RWPE2 (cell line): ENCODE measurements around the gene SDHAF2.

Experiments used
- ATAC-seq: fragments of 200-7000 bp; cut with Tn5 transposase; 3 replicates; pipeline ENCODE4 v1.9.1; 2021; ENCODE audit warnings: low read depth
- DNase-seq: peaks from one replicate; pipeline ENCODE4 v3.0.0-alpha.2; 2020; ENCODE audit warnings: low spot score
- H3K27ac ChIP-seq: fragments of 450-650 bp; 2 replicates; pipeline ENCODE4 v1.5.1; 2017; ENCODE audit warnings: mild to moderate bottlenecking; ENCODE audit not compliant: poor library complexity, severe bottlenecking
- H3K27me3 ChIP-seq: fragments of 250-450 bp; sonication (Bioruptor Pico); 2 replicates; pipeline ENCODE4 v1.5.1; 2021; ENCODE audit warnings: mild to moderate bottlenecking, moderate library complexity; ENCODE audit not compliant: insufficient read depth, poor library complexity, severe bottlenecking
- H3K36me3 ChIP-seq: fragments of 250-450 bp; sonication (Bioruptor Pico); 2 replicates; pipeline ENCODE4 v1.5.1; 2020; ENCODE audit warnings: low read depth, mild to moderate bottlenecking, moderate library complexity
- H3K4me1 ChIP-seq: fragments of 250-450 bp; sonication (Bioruptor Pico); 2 replicates; pipeline ENCODE4 v1.5.1; 2021; ENCODE audit warnings: mild to moderate bottlenecking, moderate library complexity; ENCODE audit not compliant: insufficient read depth, poor library complexity, severe bottlenecking
- H3K4me3 ChIP-seq: fragments of 250-450 bp; sonication (Bioruptor Pico); 2 replicates; pipeline ENCODE4 v1.5.1; 2021; ENCODE audit warnings: mild to moderate bottlenecking, moderate library complexity; ENCODE audit not compliant: severe bottlenecking
- H3K9me3 ChIP-seq: fragments of 250-450 bp; sonication (Bioruptor Pico); 2 replicates; pipeline ENCODE4 v1.5.1; 2021; ENCODE audit warnings: mild to moderate bottlenecking, moderate library complexity; ENCODE audit not compliant: severe bottlenecking
- TF ChIP-seq, protein P1 (sequence below): fragments of 450-650 bp; IDR thresholded peaks from one replicate; pipeline ENCODE4 v1.5.1; 2017; ENCODE audit warnings: mild to moderate bottlenecking, moderate library complexity; ENCODE audit not compliant: poor library complexity, severe bottlenecking

The SDHAF2 gene

DNA sequence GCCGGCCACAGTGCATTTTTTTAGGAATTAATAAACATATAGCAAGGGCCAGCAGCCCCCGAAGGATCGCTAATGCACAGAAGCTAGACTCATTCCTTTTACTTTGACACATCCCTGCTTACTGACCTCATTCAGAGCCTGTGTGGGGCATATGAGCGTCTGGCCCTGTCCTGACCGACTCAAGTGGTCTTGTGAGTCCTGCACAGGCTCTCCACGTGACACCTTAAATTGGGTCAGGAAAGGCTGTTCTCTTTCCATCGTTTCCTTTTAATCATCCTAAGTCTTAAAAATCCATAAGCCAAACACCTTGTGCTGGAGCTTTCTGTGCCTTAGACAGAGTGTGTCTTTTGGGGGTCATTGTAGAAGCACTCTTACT is 18.6 kb downstream of the SDHAF2 start:
- no peaks in the 10 kb centered on the region for H3K27me3 ChIP-seq
- TF ChIP-seq, protein P1, sequence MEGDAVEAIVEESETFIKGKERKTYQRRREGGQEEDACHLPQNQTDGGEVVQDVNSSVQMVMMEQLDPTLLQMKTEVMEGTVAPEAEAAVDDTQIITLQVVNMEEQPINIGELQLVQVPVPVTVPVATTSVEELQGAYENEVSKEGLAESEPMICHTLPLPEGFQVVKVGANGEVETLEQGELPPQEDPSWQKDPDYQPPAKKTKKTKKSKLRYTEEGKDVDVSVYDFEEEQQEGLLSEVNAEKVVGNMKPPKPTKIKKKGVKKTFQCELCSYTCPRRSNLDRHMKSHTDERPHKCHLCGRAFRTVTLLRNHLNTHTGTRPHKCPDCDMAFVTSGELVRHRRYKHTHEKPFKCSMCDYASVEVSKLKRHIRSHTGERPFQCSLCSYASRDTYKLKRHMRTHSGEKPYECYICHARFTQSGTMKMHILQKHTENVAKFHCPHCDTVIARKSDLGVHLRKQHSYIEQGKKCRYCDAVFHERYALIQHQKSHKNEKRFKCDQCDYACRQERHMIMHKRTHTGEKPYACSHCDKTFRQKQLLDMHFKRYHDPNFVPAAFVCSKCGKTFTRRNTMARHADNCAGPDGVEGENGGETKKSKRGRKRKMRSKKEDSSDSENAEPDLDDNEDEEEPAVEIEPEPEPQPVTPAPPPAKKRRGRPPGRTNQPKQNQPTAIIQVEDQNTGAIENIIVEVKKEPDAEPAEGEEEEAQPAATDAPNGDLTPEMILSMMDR: no peak
- H3K36me3 ChIP-seq: peaks cover 42% of the 10 kb centered on the region
- no peak overlapping the region for H3K27ac ChIP-seq
- no peak overlapping the region for H3K4me3 ChIP-seq
- DNase-seq (no peak), ATAC-seq (no peak)
- H3K4me1 ChIP-seq: no peaks in the 10 kb centered on the region
- no peaks in the 10 kb centered on the region for H3K9me3 ChIP-seq

DNA sequence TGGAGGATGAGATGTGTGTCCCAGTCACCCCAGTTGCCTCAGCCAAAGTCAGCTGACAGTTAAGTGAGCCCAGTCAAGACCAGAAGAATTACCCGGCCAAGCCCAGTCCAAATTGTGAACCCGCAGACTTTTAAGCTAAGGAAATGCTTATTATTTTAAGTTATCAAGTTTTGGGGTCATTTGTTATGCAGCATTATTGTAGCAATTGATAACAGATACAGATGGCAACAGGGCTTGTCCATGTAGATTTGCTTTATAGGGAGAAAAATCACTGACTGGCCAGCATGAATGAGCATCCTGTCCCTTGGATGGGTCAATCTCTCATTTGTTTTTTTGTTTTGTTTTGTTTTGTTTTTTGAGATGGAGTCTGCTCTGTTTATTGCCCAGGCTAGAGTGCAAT is 22.9 kb downstream of the SDHAF2 start:
- Histone ChIP-seq H3K27me3 (no peaks in the 10 kb centered on the region), H3K27ac (no peak overlapping the region), H3K4me3 (no peak overlapping the region), H3K4me1 (no peaks in the 10 kb centered on the region), H3K36me3 (peaks cover 13% of the 10 kb centered on the region), H3K9me3 (no peaks in the 10 kb centered on the region)
- ATAC-seq: no peak
- TF ChIP-seq, protein P1: no peak
- no peak for DNase-seq

DNA sequence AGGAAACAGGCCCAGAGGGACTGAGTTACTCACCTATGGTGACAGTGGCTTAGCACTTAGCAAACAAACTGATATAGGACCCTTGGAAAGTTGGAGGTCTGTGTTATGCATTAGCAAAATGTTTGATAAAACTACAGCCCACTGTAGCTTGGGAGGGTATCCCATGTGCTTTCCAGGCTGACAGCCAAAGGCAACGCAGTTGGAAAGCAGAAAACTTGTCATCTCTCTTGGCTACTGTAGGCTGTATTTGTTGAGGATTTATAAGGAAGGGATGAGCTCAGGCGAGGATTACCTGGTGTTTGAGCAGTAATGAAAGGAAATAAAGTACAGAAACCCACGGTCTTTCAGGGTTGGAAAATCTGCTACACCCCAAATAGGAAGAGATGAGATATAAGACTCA is 23.8 kb downstream of the SDHAF2 start:
- no peaks in the 10 kb centered on the region for H3K9me3 ChIP-seq
- H3K27ac ChIP-seq: no peak overlapping the region
- H3K27me3 ChIP-seq: no peaks in the 10 kb centered on the region
- ATAC-seq (no peak), DNase-seq (no peak)
- no peaks in the 10 kb centered on the region for H3K4me1 ChIP-seq
- H3K36me3 ChIP-seq: peaks cover 4% of the 10 kb centered on the region
- no peak overlapping the region for H3K4me3 ChIP-seq
- TF ChIP-seq, protein P1: no peak

DNA sequence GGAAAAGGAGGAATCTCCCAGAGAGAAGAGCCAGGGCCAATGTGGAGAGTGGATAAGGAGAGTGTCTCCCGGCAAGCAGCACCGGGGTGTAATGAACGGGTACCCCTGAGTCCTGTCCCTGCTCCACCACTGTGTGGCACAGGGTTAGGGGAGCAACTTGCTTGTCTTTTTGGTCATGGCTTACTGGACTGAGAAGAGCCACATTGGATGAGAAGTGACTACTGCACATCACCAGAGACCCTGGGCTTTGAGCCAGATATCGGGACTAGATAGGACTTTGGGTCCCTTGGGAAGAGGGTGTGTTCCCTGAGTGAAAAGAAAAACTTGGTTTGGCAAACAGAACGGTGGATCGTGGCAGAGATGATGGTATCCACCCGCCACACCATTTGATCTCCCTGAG is 24.6 kb downstream of the SDHAF2 start:
- no peaks in the 10 kb centered on the region for H3K36me3 ChIP-seq
- TF ChIP-seq, protein P1: no peak
- ATAC-seq (no peak), DNase-seq (no peak)
- H3K4me1 ChIP-seq: no peaks in the 10 kb centered on the region
- no peaks in the 10 kb centered on the region for H3K9me3 ChIP-seq
- H3K4me3 ChIP-seq: no peak overlapping the region
- no peak overlapping the region for H3K27ac ChIP-seq
- H3K27me3 ChIP-seq: no peaks in the 10 kb centered on the region

DNA sequence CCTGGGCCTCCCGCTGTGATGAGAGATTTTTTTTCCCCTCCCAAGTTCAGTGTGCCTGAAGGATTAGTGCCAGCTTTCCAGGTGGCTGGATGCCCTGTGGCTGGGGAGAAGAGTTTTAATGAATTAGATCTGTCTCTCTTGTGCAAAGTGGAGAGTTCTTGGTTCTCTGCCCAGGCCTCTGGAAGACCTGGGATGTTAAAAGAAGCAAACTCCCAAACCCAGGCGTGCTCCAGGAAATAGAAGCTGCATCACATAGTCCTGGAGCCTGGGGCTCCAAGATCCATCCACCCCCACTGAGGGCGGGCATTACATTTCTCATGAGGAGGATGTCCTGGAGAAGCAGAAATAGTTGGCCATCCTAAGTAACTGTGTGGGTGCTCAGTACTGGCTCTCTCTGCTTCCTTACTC is 30.6 kb downstream of the SDHAF2 start:
- DNase-seq: no peak
- Histone ChIP-seq H3K36me3 (no peaks in the 10 kb centered on the region), H3K27me3 (no peaks in the 10 kb centered on the region), H3K4me3 (no peak overlapping the region), H3K9me3 (no peaks in the 10 kb centered on the region), H3K27ac (no peak overlapping the region), H3K4me1 (no peaks in the 10 kb centered on the region)
- TF ChIP-seq, protein P1: no peak
- ATAC-seq: no peak
